Stomach (tissue), 9 donors: Measurements from ENCODE around the gene ANKS1B. TPM values are rescaled to one million over a fixed set of nuclear protein-coding genes. Genes with fewer than 3 reads are reported as not detected.
"Not testable (repeated sequence)": the region's sequence is repeated elsewhere in the genome, so short reads cannot be mapped to it uniquely, and the experiment has no call there.

Source experiments
- DNase-seq, 2 donors: peaks; one replicate each; pipeline versions ENCODE4 v3.0.0 to v3.0.0-alpha.2; 2013 to 2019
- H3K27ac ChIP-seq, 5 donors: fragments of 200-600 bp in 4 of 5; sonication (generic) in 4 of 5; one replicate each; pipeline ENCODE4 v1.5.1; 2013 to 2019; ENCODE audit warnings: mild to moderate bottlenecking in 1 of 5, moderate library complexity in 1 of 5
- H3K27me3 ChIP-seq, 3 donors: fragments of 200-600 bp; sonication (generic); one replicate each; pipeline ENCODE4 v1.5.1; 2017 to 2019; ENCODE audit warnings: mixed run types in 1 of 3
- H3K36me3 ChIP-seq, 4 donors: fragments of 200-600 bp; sonication (generic); 1 replicate in 3 of 4; 2 replicates in 1 of 4; pipeline ENCODE4 v1.5.1; 2016 to 2019
- H3K4me1 ChIP-seq, 4 donors: fragments of 200-600 bp; sonication (generic); one replicate each; pipeline ENCODE4 v1.5.1; 2016 to 2019
- H3K4me3 ChIP-seq, 4 donors: fragments of 200-600 bp; sonication (generic) in 3 of 4; one replicate each; pipeline ENCODE4 v1.5.1; 2016 to 2019; ENCODE audit warnings: mild to moderate bottlenecking in 1 of 4
- H3K9me3 ChIP-seq, 4 donors: fragments of 200-600 bp; sonication (generic); one replicate each; pipeline ENCODE4 v1.5.1; 2016 to 2019
- EP300 ChIP-seq: sonication (generic); formaldehyde crosslinking; IDR thresholded peaks from one replicate; pipeline ENCODE4 v1.6.1; 2017; ENCODE audit warnings: antibody characterized with exemption
- POLR2A ChIP-seq, 4 donors: fragments of 450-650 bp; IDR thresholded peaks; one replicate each; pipeline ENCODE4 v1.6.1; 2016; ENCODE audit warnings: antibody characterized with exemption in 4 of 4, control low read depth in 2 of 4, mild to moderate bottlenecking in 1 of 4, moderate library complexity in 1 of 4
- POLR2AphosphoS5 ChIP-seq, 3 donors: sonication (generic); formaldehyde crosslinking; IDR thresholded peaks; one replicate each; pipeline ENCODE4 v1.6.1; 2016; ENCODE audit warnings: antibody characterized with exemption in 3 of 3
- WGBS, 5 donors: extraction: QIAGEN DNeasy Blood & Tissue Kit in 3 of 5; methylation state at CpG; one replicate each; pipeline versions ENCODE4 v1.1.5 to v1.1.7; 2013 to 2018; 5-methylcytosine and 5-hydroxymethylcytosine counted together
- intact Hi-C: fragments of 100-400 bp; cut with DNase I; formaldehyde crosslinking; loops from one replicate; pipeline ENCODE4 v1.15.1; 2023; ENCODE audit warnings: low total_unique reads
- polyA plus RNA-seq, 3 donors: library from polyadenylated mRNA; stranded (reverse); fragments of 200-250 nt; gene quantifications; one replicate each; pipeline ENCODE4 v1.2.3, GENCODE V29; 2013
- total RNA-seq, 5 donors: library from RNA; depleted of rRNA; stranded (reverse); fragments of >200 nt; gene quantifications; one replicate each; pipeline versions ENCODE4 v1.1.0 to v1.2.3, GENCODE V29; 2014 to 2016
- TF ChIP-seq, protein P1 (sequence below), 7 experiments: fragments of 450-650 bp in 4 of 7; fragments of 200-600 bp in 3 of 7; sonication (generic) in 3 of 7; IDR thresholded peaks; one replicate each; pipeline ENCODE4 v1.5.1; 2016 to 2019; ENCODE audit warnings: antibody characterized with exemption in 7 of 7, control low read depth in 2 of 7, mild to moderate bottlenecking in 1 of 7
- donor health status: healthy with polysubstance abuse.
- donor health status: Bipolar disorder and iron deficiency.
- donor health status: healthy.

Gene ANKS1B
- total and polyA plus RNA-seq, 8 donors, result 0.73 to 26.8 (median 2.2) TPM; not detected in 2

GRCh38 chr12:99609455-99610181, 375.1 kb downstream of the ANKS1B start:
- intact Hi-C loops, result no loop called here
- H3K4me3 ChIP-seq, result no peak overlapping the region
- H3K27me3 ChIP-seq, result no peaks in the 10 kb centered on the region
- 49 to 59% (median 54%) methylated on average over 7 of the region's 7 CpGs for WGBS, 5 donors
- DNase-seq, result no peak
- peaks cover 0 to 10% (median 0%) of the 10 kb centered on the region in 4 donors for H3K9me3 ChIP-seq
- H3K4me1 ChIP-seq, result no peaks in the 10 kb centered on the region
- no peaks in the 10 kb centered on the region for H3K36me3 ChIP-seq
- TF ChIP-seq POLR2A (IDR thresholded peaks at IDR 0.05), result no peak
- no peak for TF ChIP-seq POLR2AphosphoS5 (IDR thresholded peaks at IDR 0.05)
- TF ChIP-seq, protein P1, sequence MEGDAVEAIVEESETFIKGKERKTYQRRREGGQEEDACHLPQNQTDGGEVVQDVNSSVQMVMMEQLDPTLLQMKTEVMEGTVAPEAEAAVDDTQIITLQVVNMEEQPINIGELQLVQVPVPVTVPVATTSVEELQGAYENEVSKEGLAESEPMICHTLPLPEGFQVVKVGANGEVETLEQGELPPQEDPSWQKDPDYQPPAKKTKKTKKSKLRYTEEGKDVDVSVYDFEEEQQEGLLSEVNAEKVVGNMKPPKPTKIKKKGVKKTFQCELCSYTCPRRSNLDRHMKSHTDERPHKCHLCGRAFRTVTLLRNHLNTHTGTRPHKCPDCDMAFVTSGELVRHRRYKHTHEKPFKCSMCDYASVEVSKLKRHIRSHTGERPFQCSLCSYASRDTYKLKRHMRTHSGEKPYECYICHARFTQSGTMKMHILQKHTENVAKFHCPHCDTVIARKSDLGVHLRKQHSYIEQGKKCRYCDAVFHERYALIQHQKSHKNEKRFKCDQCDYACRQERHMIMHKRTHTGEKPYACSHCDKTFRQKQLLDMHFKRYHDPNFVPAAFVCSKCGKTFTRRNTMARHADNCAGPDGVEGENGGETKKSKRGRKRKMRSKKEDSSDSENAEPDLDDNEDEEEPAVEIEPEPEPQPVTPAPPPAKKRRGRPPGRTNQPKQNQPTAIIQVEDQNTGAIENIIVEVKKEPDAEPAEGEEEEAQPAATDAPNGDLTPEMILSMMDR (IDR thresholded peaks at IDR 0.05), result no peak
- TF ChIP-seq EP300, result no peak
- H3K27ac ChIP-seq, result no peak overlapping the region

DNA sequence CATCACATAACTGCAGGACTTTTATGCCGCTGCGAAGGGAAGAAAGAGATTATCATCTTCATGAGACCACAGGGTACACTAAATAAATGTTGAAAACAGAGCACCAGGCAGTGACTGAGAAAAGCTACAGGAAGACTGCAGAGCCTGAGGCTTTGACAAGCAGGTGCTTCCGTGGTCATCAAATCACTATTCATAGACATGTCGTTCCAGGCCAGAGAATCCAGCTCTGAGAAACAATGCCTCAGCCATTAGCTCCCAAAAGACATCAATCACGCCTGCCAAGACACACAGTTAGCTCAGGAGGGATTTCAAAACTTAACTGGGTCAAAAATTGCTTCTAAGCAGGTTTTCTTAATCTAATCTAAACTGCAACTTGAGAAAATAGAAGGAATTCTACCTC, 384.3 kb downstream of the ANKS1B start:
- TF ChIP-seq POLR2A (IDR thresholded peaks at IDR 0.05) (no peak), EP300 (no peak), POLR2AphosphoS5 (IDR thresholded peaks at IDR 0.05) (no peak)
- TF ChIP-seq, protein P1 (IDR thresholded peaks at IDR 0.05), result no peak
- Histone ChIP-seq H3K36me3 (no peaks in the 10 kb centered on the region), H3K4me1 (no peaks in the 10 kb centered on the region), H3K4me3 (no peak overlapping the region), H3K27me3 (no peaks in the 10 kb centered on the region), H3K27ac (no peak overlapping the region), H3K9me3 (no peaks in the 10 kb centered on the region)
- 37 to 46% (median 43%) methylated on average over 5 of the region's 5 CpGs for WGBS, 5 donors
- intact Hi-C loops, result no loop called here
- peak in 1 of 2 donors; percentile 6 for DNase-seq

DNA sequence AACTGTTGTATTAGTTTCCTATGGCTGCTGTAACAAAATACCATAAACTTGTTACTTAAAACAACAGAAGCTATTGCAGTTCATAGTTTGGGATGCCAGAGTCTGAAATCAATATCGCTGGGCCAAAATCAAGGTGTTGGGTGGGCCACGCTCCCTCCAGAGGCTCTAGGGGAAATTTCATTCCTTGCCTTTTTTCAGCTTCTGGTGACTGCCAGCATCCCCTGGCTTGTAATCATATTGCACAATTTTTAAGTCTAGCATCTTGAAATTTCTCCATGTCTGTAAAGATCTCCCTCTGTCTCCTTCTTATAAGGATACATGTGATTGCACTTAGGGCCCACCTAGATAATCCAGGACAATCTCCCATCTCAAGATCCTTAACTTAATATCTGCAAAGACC, 386.0 kb downstream of the ANKS1B start:
- Histone ChIP-seq H3K4me1 (no peaks in the 10 kb centered on the region), H3K36me3 (no peaks in the 10 kb centered on the region), H3K27ac (no peak overlapping the region), H3K27me3 (no peaks in the 10 kb centered on the region), H3K4me3 (no peak overlapping the region), H3K9me3 (no peaks in the 10 kb centered on the region)
- no peak for TF ChIP-seq EP300
- WGBS, 5 donors, result 80 to 94% (median 86%) methylated on average over 2 of the region's 2 CpGs
- no peak for DNase-seq
- intact Hi-C loops, result no loop called here

- Histone ChIP-seq H3K27ac (no peak overlapping the region), H3K9me3 (no peaks in the 10 kb centered on the region), H3K27me3 (no peaks in the 10 kb centered on the region), H3K4me3 (no peak overlapping the region), H3K4me1 (no peaks in the 10 kb centered on the region), H3K36me3 (no peaks in the 10 kb centered on the region)
- intact Hi-C loops, result no loop called here
- TF ChIP-seq POLR2A (IDR thresholded peaks at IDR 0.05), result no peak
- no peak for TF ChIP-seq POLR2AphosphoS5 (IDR thresholded peaks at IDR 0.05)
- TF ChIP-seq, protein P1 (IDR thresholded peaks at IDR 0.05), result no peak
- no peak for TF ChIP-seq EP300
- 68 to 85% (median 77%) methylated on average over 2 of the region's 2 CpGs for WGBS, 5 donors
- DNase-seq, result no peak
Observed at GRCh38 chr12:99596762-99597161, 388.0 kb downstream of the ANKS1B start.

DNA sequence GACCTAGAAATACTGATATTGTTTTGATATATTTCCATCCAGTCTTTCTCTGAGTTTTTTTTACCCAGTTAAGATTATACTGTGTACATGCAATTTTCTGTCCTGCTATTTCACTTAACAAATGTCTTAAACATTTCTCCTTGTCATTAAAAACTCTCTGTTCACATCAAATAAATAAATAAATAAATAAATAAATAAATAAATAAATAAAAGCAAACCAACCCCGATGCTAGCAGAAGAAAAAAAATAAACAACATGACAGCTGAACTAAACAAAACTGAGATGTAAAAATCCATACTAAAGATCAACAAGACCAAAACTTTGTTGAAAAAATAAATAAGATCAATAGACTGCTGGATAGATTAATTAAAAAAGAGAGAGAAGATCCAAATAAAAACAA, 407.6 kb downstream of the ANKS1B start:
- H3K27me3 ChIP-seq, H3K9me3 ChIP-seq, H3K4me1 ChIP-seq, H3K4me3 ChIP-seq, intact Hi-C loops, DNase-seq, H3K36me3 ChIP-seq, H3K27ac ChIP-seq: not testable (repeated sequence)
- 42 to 72% (median 60%) methylated on average over 1 of the region's 1 CpG for WGBS, 5 donors
